ENCODE measurements around the gene BCL2. TPM values are rescaled to one million over a fixed set of nuclear protein-coding genes. Genes with fewer than 3 reads are reported as not detected.

BCL2 gene
- total and polyA plus RNA-seq, 3 experiments from 2014 or later: 29.8 to 60.5 (median 58.9) TPM

- H3K9me3 ChIP-seq (ENCODE audit: low read length): no peaks in the 10 kb centered on the region
- peaks cover 97 to 100% (median 100%) of the 10 kb centered on the region in 3 donors for H3K4me1 Mint-ChIP-seq
- no peaks in the 10 kb centered on the region for H3K9me3 Mint-ChIP-seq
- H3K27ac ChIP-seq (ENCODE audit: low read depth, low read length): peak overlapping the region; percentile 68
- ChIA-PET POLR2A (interaction anchor here (1.0 to 3.8 kb wide), 5 partner anchors 8 to 163 kb away, joined by 3 to 16 read pairs (median 5); partner anchors contain the start of gene BCL2), CTCF (interaction anchor here (1.1 to 13.8 kb wide), 24 partner anchors 9 to 167 kb away, joined by 3 to 144 read pairs (median 7); partner anchors contain the start of gene BCL2)
- H3K27ac Mint-ChIP-seq: peak overlapping the region; percentile 92 to 99 (median 96)
- peaks cover 97% of the 10 kb centered on the region for H3K4me1 ChIP-seq (ENCODE audit: insufficient read depth, low read length)
- H3K27me3 ChIP-seq (ENCODE audit: insufficient read depth, low read length, poor library complexity, severe bottlenecking): no peaks in the 10 kb centered on the region
- H3K27me3 Mint-ChIP-seq: no peaks in the 10 kb centered on the region
- H3K4me3 Mint-ChIP-seq: peak overlapping the region; percentile 77 to 92 (median 85)
- no peaks in the 10 kb centered on the region for H3K36me3 ChIP-seq (ENCODE audit: insufficient read depth, low read length)
- H3K36me3 Mint-ChIP-seq: peaks cover 0 to 4% (median 3%) of the 10 kb centered on the region in 3 donors
- peak overlapping the region; percentile 69 for H3K4me3 ChIP-seq (ENCODE audit: low read length)
- peak in 1 of 5 donors; percentile 52 for DNase-seq
These were observed 163.4 kb downstream of the BCL2 start for GRCh38 chr18:63155910-63156773.

GRCh38 chr18:63155169-63155852 lies 164.3 kb downstream of the BCL2 start:
- Mint-ChIP-seq H3K9me3 (no peaks in the 10 kb centered on the region), H3K4me1 (peaks cover 96 to 100% (median 100%) of the 10 kb centered on the region in 3 donors), H3K4me3 (peak overlapping the region; percentile 77 to 92 (median 85)), H3K27me3 (no peaks in the 10 kb centered on the region), H3K36me3 (peaks cover 0 to 4% (median 4%) of the 10 kb centered on the region in 3 donors), H3K27ac (peak overlapping the region; percentile 92 to 99 (median 96))
- POLR2A ChIA-PET: interaction anchor here (1.0 to 2.1 kb wide), 6 partner anchors 9 to 164 kb away, joined by 3 to 16 read pairs (median 4); partner anchors contain the start of gene BCL2
- Histone ChIP-seq H3K4me1 (ENCODE audit: insufficient read depth, low read length) (peaks cover 97% of the 10 kb centered on the region), H3K27me3 (ENCODE audit: insufficient read depth, low read length, poor library complexity, severe bottlenecking) (no peaks in the 10 kb centered on the region), H3K36me3 (ENCODE audit: insufficient read depth, low read length) (no peaks in the 10 kb centered on the region), H3K9me3 (ENCODE audit: low read length) (no peaks in the 10 kb centered on the region), H3K27ac (ENCODE audit: low read depth, low read length) (peak overlapping the region; percentile 68), H3K4me3 (ENCODE audit: low read length) (peak overlapping the region; percentile 69)
- DNase-seq: peak; percentile 68 to 90 (median 82)
- CTCF ChIA-PET: interaction anchor here (0.8 to 13.8 kb wide), 37 partner anchors 10 to 172 kb away, joined by 3 to 144 read pairs (median 5); partner anchors contain the start of gene BCL2

- no peaks in the 10 kb centered on the region for H3K9me3 ChIP-seq (ENCODE audit: low read length)
- Mint-ChIP-seq H3K4me1 (peaks cover 89 to 98% (median 97%) of the 10 kb centered on the region in 3 donors), H3K27me3 (no peaks in the 10 kb centered on the region), H3K9me3 (no peaks in the 10 kb centered on the region), H3K4me3 (peak overlapping the region; percentile 77 to 92 (median 85)), H3K36me3 (peaks cover 0 to 5% (median 4%) of the 10 kb centered on the region in 3 donors), H3K27ac (peak overlapping the region; percentile 92 to 99 (median 96))
- H3K27me3 ChIP-seq (ENCODE audit: insufficient read depth, low read length, poor library complexity, severe bottlenecking): no peaks in the 10 kb centered on the region
- peaks cover 92% of the 10 kb centered on the region for H3K4me1 ChIP-seq (ENCODE audit: insufficient read depth, low read length)
- peak overlapping the region; percentile 69 for H3K4me3 ChIP-seq (ENCODE audit: low read length)
- CTCF ChIA-PET: interaction anchor here (0.8 to 13.8 kb wide), 38 partner anchors 11 to 173 kb away, joined by 3 to 144 read pairs (median 4); partner anchors contain the start of gene BCL2
- DNase-seq: no peak
- POLR2A ChIA-PET: interaction anchor here (1.0 to 2.1 kb wide), 8 partner anchors 9 to 164 kb away, joined by 3 to 16 read pairs (median 4); partner anchors contain the start of gene BCL2
- no peaks in the 10 kb centered on the region for H3K36me3 ChIP-seq (ENCODE audit: insufficient read depth, low read length)
- H3K27ac ChIP-seq (ENCODE audit: low read depth, low read length): peak overlapping the region; percentile 68
These were observed 165.0 kb downstream of the BCL2 start for GRCh38 chr18:63154350-63155152.

GRCh38 chr18:63152791-63153190 lies 166.8 kb downstream of the BCL2 start:
- H3K4me1 Mint-ChIP-seq: peaks cover 79 to 94% (median 92%) of the 10 kb centered on the region in 3 donors
- no peaks in the 10 kb centered on the region for H3K9me3 ChIP-seq (ENCODE audit: low read length)
- peaks cover 75% of the 10 kb centered on the region for H3K4me1 ChIP-seq (ENCODE audit: insufficient read depth, low read length)
- H3K36me3 ChIP-seq (ENCODE audit: insufficient read depth, low read length): no peaks in the 10 kb centered on the region
- H3K27ac ChIP-seq (ENCODE audit: low read depth, low read length): no peak overlapping the region
- POLR2A ChIA-PET: interaction anchor here (0.8 to 1.9 kb wide), 3 partner anchors 78 to 167 kb away, joined by 3 to 9 read pairs (median 3); partner anchors contain the start of gene BCL2
- H3K27ac Mint-ChIP-seq: peak overlapping the region; percentile 83 to 99 (median 94)
- H3K36me3 Mint-ChIP-seq: peaks cover 1 to 19% (median 6%) of the 10 kb centered on the region in 3 donors
- H3K27me3 Mint-ChIP-seq: no peaks in the 10 kb centered on the region
- H3K27me3 ChIP-seq (ENCODE audit: insufficient read depth, low read length, poor library complexity, severe bottlenecking): no peaks in the 10 kb centered on the region
- H3K9me3 Mint-ChIP-seq: no peaks in the 10 kb centered on the region
- CTCF ChIA-PET: interaction anchor here (1.2 to 13.8 kb wide), 7 partner anchors 14 to 170 kb away, joined by 3 to 144 read pairs (median 16); partner anchors contain the start of gene BCL2
- peak overlapping the region; percentile 8 for H3K4me3 ChIP-seq (ENCODE audit: low read length)
- no peak for DNase-seq
- H3K4me3 Mint-ChIP-seq: peak overlapping the region; percentile 15 to 89 (median 85)

- peaks cover 0 to 19% (median 6%) of the 10 kb centered on the region in 3 donors for H3K36me3 Mint-ChIP-seq
- peaks cover 72 to 88% (median 85%) of the 10 kb centered on the region in 3 donors for H3K4me1 Mint-ChIP-seq
- H3K27ac ChIP-seq (ENCODE audit: low read depth, low read length): no peak overlapping the region
- peak in 3 of 5 donors; percentile 29 to 60 (median 42) for DNase-seq
- H3K27ac Mint-ChIP-seq: peak overlapping the region; percentile 88 to 99 (median 94)
- no peak overlapping the region for H3K4me3 ChIP-seq (ENCODE audit: low read length)
- no peaks in the 10 kb centered on the region for H3K9me3 Mint-ChIP-seq
- no peaks in the 10 kb centered on the region for H3K27me3 Mint-ChIP-seq
- no peaks in the 10 kb centered on the region for H3K27me3 ChIP-seq (ENCODE audit: insufficient read depth, low read length, poor library complexity, severe bottlenecking)
- peaks cover 69% of the 10 kb centered on the region for H3K4me1 ChIP-seq (ENCODE audit: insufficient read depth, low read length)
- peak overlapping the region; percentile 29 to 89 (median 85) for H3K4me3 Mint-ChIP-seq
- H3K36me3 ChIP-seq (ENCODE audit: insufficient read depth, low read length): no peaks in the 10 kb centered on the region
- no peaks in the 10 kb centered on the region for H3K9me3 ChIP-seq (ENCODE audit: low read length)
- ChIA-PET CTCF (interaction anchor here (1.0 to 13.8 kb wide), 7 partner anchors 11 to 171 kb away, joined by 3 to 144 read pairs (median 7); partner anchors contain the start of gene BCL2), POLR2A (interaction anchor here (0.8 to 1.9 kb wide), 4 partner anchors 11 to 167 kb away, joined by 3 to 9 read pairs (median 3); partner anchors contain the start of gene BCL2)
These were observed 167.5 kb downstream of the BCL2 start for GRCh38 chr18:63152096-63152495.

GRCh38 chr18:63151539-63151938 lies 168.0 kb downstream of the BCL2 start:
- Mint-ChIP-seq H3K27me3 (no peaks in the 10 kb centered on the region), H3K27ac (peak overlapping the region; percentile 73 to 99 (median 92)), H3K36me3 (peaks cover 0 to 22% (median 6%) of the 10 kb centered on the region in 3 donors), H3K9me3 (no peaks in the 10 kb centered on the region), H3K4me3 (peak overlapping the region; percentile 29 to 89 (median 47)), H3K4me1 (peaks cover 66 to 82% (median 79%) of the 10 kb centered on the region in 3 donors)
- H3K9me3 ChIP-seq (ENCODE audit: low read length): no peaks in the 10 kb centered on the region
- CTCF ChIA-PET: interaction anchor here (1.0 to 13.8 kb wide), 10 partner anchors 9 to 172 kb away, joined by 3 to 144 read pairs (median 4); partner anchors contain the start of gene BCL2
- H3K27me3 ChIP-seq (ENCODE audit: insufficient read depth, low read length, poor library complexity, severe bottlenecking): no peaks in the 10 kb centered on the region
- no peak overlapping the region for H3K4me3 ChIP-seq (ENCODE audit: low read length)
- POLR2A ChIA-PET: interaction anchor here (0.7 to 1.9 kb wide), 3 partner anchors 10 to 168 kb away, joined by 3 to 9 read pairs (median 4); partner anchors contain the start of gene BCL2
- no peaks in the 10 kb centered on the region for H3K36me3 ChIP-seq (ENCODE audit: insufficient read depth, low read length)
- H3K4me1 ChIP-seq (ENCODE audit: insufficient read depth, low read length): peaks cover 63% of the 10 kb centered on the region
- DNase-seq: no peak
- H3K27ac ChIP-seq (ENCODE audit: low read depth, low read length): no peak overlapping the region

All from CD8-positive, alpha-beta memory T cell (primary cell).